K562 treated with DMSO at 1 percent for 48 hours (cell line): Measurements from ENCODE around the gene CACYBP. TPM values are rescaled to one million over a fixed set of nuclear protein-coding genes. Genes with fewer than 3 reads are reported as not detected.

Source experiments
- total RNA-seq: library from RNA; unstranded; fragments of 300-600 nt; gene quantifications from 2 replicates; pipeline ENCODE4 v1.2.3, GENCODE V29; 2022; ENCODE audit warnings: low replicate concordance; ENCODE audit errors: extremely low read depth

Gene CACYBP
- not detected in 2 replicates for total RNA-seq

DNA sequence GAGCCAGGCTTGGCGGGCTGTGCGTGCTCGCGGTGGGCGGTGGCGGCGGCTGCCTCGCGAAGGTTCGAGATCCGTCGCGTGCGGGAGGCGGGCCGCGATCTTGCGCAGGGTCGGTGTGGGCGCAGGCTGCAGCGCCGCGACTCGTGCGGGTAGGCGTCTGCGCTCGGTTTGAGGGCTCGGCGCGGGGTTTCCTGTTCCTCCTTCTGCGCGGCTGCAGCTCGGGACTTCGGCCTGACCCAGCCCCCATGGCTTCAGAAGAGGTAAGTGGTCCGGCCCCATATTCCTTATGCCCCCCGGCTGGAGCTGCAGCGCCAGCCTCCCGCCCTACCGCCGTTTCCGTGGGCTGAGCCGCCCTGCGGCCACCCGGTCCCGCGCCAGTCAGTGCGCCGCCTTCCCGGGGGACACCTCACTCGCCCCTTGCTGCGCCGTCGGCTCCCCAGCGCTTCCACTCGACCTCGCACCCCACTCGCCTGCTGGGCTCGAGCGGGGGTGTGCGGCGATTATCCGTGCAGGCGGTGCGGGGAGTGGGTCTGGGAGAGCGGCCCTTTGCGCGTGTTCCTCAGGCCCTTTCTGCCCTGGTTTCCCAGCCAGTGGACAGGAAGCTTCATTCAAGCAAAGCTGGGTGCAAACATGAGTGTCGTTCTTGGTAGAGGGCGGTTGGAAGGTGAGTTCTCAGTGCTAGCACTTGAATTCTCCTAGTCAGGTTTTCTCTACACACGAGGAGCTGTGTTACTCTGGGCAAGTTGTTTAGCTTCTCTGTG is at the start of gene CACYBP:
Gene CACYBP (plus strand): TSS at position 12 of the 761 bp plus-strand sequence. CDS start 234 bp downstream, at position 246.

GRCh38 chr1:175023043-175023921 is 23.5 kb downstream of the CACYBP start, which contains the start of gene MRPS14:
MRPS14 (minus strand) TSS chr1:175023425; CDS start chr1:175023408, 17 bp downstream.

Other genes starting within 250 kb of the CACYBP start
- gene MRPS14, start 23.5 kb downstream of the CACYBP start, total RNA-seq: not detected in 2 replicates
- not detected in 2 replicates for gene TNN, start 67.9 kb downstream of the CACYBP start, total RNA-seq
- gene KIAA0040, start 192.8 kb downstream of the CACYBP start, total RNA-seq: not detected in 2 replicates